ENCODE results near the gene ATF6. TPM values are rescaled to one million over a fixed set of nuclear protein-coding genes. Genes with fewer than 3 reads are reported as not detected.
"Not testable (repeated sequence)": the region's sequence is repeated elsewhere in the genome, so short reads cannot be mapped to it uniquely, and the experiment has no call there.

The ATF6 gene
- total RNA-seq, 2 experiments from 2014 or later: 16.9 to 17.3 TPM

- ATAC-seq: no peak
- intact Hi-C loops (cut with micrococcal nuclease): no loop called here
- ChIA-PET POLR2A (interaction anchor here (0.9 kb wide), 1 partner anchor 255 kb away, joined by 3 read pairs; no protein-coding TSS in a partner anchor), CTCF (interaction anchor here (0.8 to 1.0 kb wide), 2 partner anchors 28 to 268 kb away, joined by 3 read pairs; no protein-coding TSS in a partner anchor)
- H3K4me3 Mint-ChIP-seq: no peak overlapping the region
- peaks cover 7% of the 10 kb centered on the region for H3K36me3 Mint-ChIP-seq (ENCODE audit: low read depth)
- H3K4me1 Mint-ChIP-seq (ENCODE audit: low read depth): peaks cover 39% of the 10 kb centered on the region
- no peaks in the 10 kb centered on the region for H3K9me3 Mint-ChIP-seq
- no peak for DNase-seq
- TF ChIP-seq, protein P1, sequence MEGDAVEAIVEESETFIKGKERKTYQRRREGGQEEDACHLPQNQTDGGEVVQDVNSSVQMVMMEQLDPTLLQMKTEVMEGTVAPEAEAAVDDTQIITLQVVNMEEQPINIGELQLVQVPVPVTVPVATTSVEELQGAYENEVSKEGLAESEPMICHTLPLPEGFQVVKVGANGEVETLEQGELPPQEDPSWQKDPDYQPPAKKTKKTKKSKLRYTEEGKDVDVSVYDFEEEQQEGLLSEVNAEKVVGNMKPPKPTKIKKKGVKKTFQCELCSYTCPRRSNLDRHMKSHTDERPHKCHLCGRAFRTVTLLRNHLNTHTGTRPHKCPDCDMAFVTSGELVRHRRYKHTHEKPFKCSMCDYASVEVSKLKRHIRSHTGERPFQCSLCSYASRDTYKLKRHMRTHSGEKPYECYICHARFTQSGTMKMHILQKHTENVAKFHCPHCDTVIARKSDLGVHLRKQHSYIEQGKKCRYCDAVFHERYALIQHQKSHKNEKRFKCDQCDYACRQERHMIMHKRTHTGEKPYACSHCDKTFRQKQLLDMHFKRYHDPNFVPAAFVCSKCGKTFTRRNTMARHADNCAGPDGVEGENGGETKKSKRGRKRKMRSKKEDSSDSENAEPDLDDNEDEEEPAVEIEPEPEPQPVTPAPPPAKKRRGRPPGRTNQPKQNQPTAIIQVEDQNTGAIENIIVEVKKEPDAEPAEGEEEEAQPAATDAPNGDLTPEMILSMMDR (IDR thresholded peaks at IDR 0.05): no peak
- no peak overlapping the region for H3K27ac Mint-ChIP-seq
- H3K27me3 Mint-ChIP-seq: no peaks in the 10 kb centered on the region
Measured at GRCh38 chr1:161768986-161769672, 3.0 kb downstream of the ATF6 start.

- H3K4me3 Mint-ChIP-seq; H3K9me3 Mint-ChIP-seq; H3K27ac Mint-ChIP-seq; intact Hi-C loops (cut with micrococcal nuclease); DNase-seq; H3K27me3 Mint-ChIP-seq; H3K36me3 Mint-ChIP-seq (ENCODE audit: low read depth); ATAC-seq: not testable (repeated sequence)
- peaks cover 40% of the 10 kb centered on the region for H3K4me1 Mint-ChIP-seq (ENCODE audit: low read depth)
- ChIA-PET POLR2A (interaction anchor here (0.9 kb wide), 1 partner anchor 255 kb away, joined by 3 read pairs; no protein-coding TSS in a partner anchor), CTCF (interaction anchor here (0.8 to 1.0 kb wide), 4 partner anchors 8 to 267 kb away, joined by 3 to 4 read pairs (median 3); no protein-coding TSS in a partner anchor)
Measured at GRCh38 chr1:161769673-161770045, 3.5 kb downstream of the ATF6 start.

GRCh38 chr1:161770250-161770649, 4.1 kb downstream of the ATF6 start:
- intact Hi-C loops (cut with micrococcal nuclease): no loop called here
- CTCF ChIA-PET: interaction anchor here (1.0 kb wide), 2 partner anchors 9 to 267 kb away, joined by 3 to 4 read pairs; no protein-coding TSS in a partner anchor
- H3K27me3 Mint-ChIP-seq: no peaks in the 10 kb centered on the region
- H3K4me1 Mint-ChIP-seq (ENCODE audit: low read depth): peaks cover 35% of the 10 kb centered on the region
- POLR2A ChIA-PET: interaction anchor here (0.9 kb wide), 1 partner anchor 254 kb away, joined by 3 read pairs; no protein-coding TSS in a partner anchor
- peak overlapping the region; percentile 41 for H3K27ac Mint-ChIP-seq
- H3K36me3 Mint-ChIP-seq (ENCODE audit: low read depth): peaks cover 7% of the 10 kb centered on the region
- H3K9me3 Mint-ChIP-seq: no peaks in the 10 kb centered on the region
- TF ChIP-seq, protein P1 (IDR thresholded peaks at IDR 0.05): no peak
- DNase-seq (no peak), ATAC-seq (no peak)
- no peak overlapping the region for H3K4me3 Mint-ChIP-seq

GRCh38 chr1:161771161-161771560, 5.0 kb downstream of the ATF6 start:
- H3K27ac Mint-ChIP-seq: no peak overlapping the region
- TF ChIP-seq, protein P1 (IDR thresholded peaks at IDR 0.05): no peak
- H3K9me3 Mint-ChIP-seq: no peaks in the 10 kb centered on the region
- peaks cover 34% of the 10 kb centered on the region for H3K4me1 Mint-ChIP-seq (ENCODE audit: low read depth)
- CTCF ChIA-PET: interaction anchor here (2.0 to 2.3 kb wide), 3 partner anchors 8 to 266 kb away, joined by 5 to 12 read pairs (median 11); no protein-coding TSS in a partner anchor
- POLR2A ChIA-PET: no interaction called here
- H3K4me3 Mint-ChIP-seq: no peak overlapping the region
- intact Hi-C loops (cut with micrococcal nuclease): no loop called here
- no peaks in the 10 kb centered on the region for H3K27me3 Mint-ChIP-seq
- ATAC-seq: peak; percentile 37
- no peak for DNase-seq
- peaks cover 7% of the 10 kb centered on the region for H3K36me3 Mint-ChIP-seq (ENCODE audit: low read depth)

DNA sequence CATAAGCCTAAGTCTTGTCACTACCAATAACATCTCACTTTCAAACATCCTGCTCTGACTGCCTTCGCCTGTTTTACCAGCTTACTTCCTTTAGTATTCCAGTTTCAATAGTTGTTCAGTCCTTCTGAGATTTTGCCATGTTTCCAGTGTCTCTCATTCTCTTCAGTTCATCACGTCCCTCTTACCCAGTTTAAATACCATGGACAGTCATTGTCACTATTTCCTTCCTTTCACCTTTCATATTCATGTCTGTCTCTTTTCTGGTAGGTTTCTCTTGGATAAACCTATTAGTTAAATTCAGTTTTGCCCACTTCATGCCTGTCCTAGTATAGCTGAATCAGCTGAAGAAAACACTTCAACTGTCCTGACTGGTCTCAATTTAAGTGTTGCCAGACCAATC, 5.9 kb downstream of the ATF6 start:
- CTCF ChIA-PET: interaction anchor here (1.2 to 2.3 kb wide), 4 partner anchors 9 to 265 kb away, joined by 3 to 12 read pairs (median 8); no protein-coding TSS in a partner anchor
- intact Hi-C loops (cut with micrococcal nuclease): no loop called here
- POLR2A ChIA-PET: no interaction called here

More for the DNA sequence above, 5.9 kb downstream of the ATF6 start:
- no peak overlapping the region for H3K4me3 Mint-ChIP-seq
- no peaks in the 10 kb centered on the region for H3K9me3 Mint-ChIP-seq
- peaks cover 4% of the 10 kb centered on the region for H3K36me3 Mint-ChIP-seq (ENCODE audit: low read depth)
- TF ChIP-seq, protein P1 (IDR thresholded peaks at IDR 0.05): no peak
- H3K4me1 Mint-ChIP-seq (ENCODE audit: low read depth): peaks cover 34% of the 10 kb centered on the region
- H3K27ac Mint-ChIP-seq: no peak overlapping the region
- DNase-seq (no peak), ATAC-seq (no peak)
- no peaks in the 10 kb centered on the region for H3K27me3 Mint-ChIP-seq
